GM12874 (cell line): ENCODE measurements around the gene STAT5A.

Experiments
- CTCF ChIP-seq: IDR thresholded peaks from 2 replicates; pipeline ENCODE4 v1.5.1; 2011; ENCODE audit warnings: low read depth, mild to moderate bottlenecking, control low read depth, low read length, moderate library complexity; ENCODE audit not compliant: insufficient read depth

STAT5A gene

GRCh38 chr17:42266918-42267766 is 21.2 kb upstream of the STAT5A start:
- TF ChIP-seq CTCF: no peak

GRCh38 chr17:42268236-42268635 is 20.1 kb upstream of the STAT5A start:
- TF ChIP-seq CTCF: no peak

- no peak for TF ChIP-seq CTCF
Measured at GRCh38 chr17:42270170-42270535, 18.1 kb upstream of the STAT5A start.

GRCh38 chr17:42270596-42270995 is 17.7 kb upstream of the STAT5A start:
- TF ChIP-seq CTCF: no peak

GRCh38 chr17:42271006-42271778 is 17.1 kb upstream of the STAT5A start:
- TF ChIP-seq CTCF: no peak

DNA sequence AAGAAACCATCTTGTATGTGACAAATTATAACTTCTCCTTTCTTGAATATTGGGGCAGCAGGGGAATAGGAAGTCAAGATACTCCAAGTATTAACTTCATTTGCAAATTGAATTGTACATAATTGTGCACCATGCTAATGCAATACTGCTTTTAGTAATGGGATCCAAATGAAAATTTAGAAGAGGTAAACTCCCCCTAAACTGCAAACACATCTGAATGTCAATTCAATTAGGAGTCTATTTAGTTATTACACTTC is 16.6 kb upstream of the STAT5A start:
- TF ChIP-seq CTCF: no peak

GRCh38 chr17:42272162-42272907 is 16.0 kb upstream of the STAT5A start:
- TF ChIP-seq CTCF: no peak
